Stimulated activated naive CD8-positive, alpha-beta T cell treated with anti-CD3 and anti-CD28 coated beads, Interleukin-15, Interleukin-2, amounts not matched to agents 100 ng/mL and 50 ng/mL, for 24 hours (primary cell): ENCODE data around the gene TBRG4.
"Not testable (repeated sequence)": the region's sequence is repeated elsewhere in the genome, so short reads cannot be mapped to it uniquely, and the experiment has no call there.

Experiments used
- H3K27ac Mint-ChIP-seq: one replicate; pipeline ENCODE4 v1.8.0; 2021; ENCODE audit warnings: mild to moderate bottlenecking, mixed read lengths
- H3K27me3 Mint-ChIP-seq: one replicate; pipeline ENCODE4 v1.8.0; 2021; ENCODE audit warnings: mixed read lengths
- H3K36me3 Mint-ChIP-seq: one replicate; pipeline ENCODE4 v1.8.0; 2021; ENCODE audit warnings: low read depth, mixed read lengths
- H3K4me1 Mint-ChIP-seq: one replicate; pipeline ENCODE4 v1.8.0; 2021; ENCODE audit warnings: low read depth, mixed read lengths
- H3K4me3 Mint-ChIP-seq: one replicate; pipeline ENCODE4 v1.8.0; 2021; ENCODE audit warnings: mild to moderate bottlenecking, mixed read lengths
- H3K9me3 Mint-ChIP-seq: one replicate; pipeline ENCODE4 v1.8.0; 2021; ENCODE audit warnings: mixed read lengths

Gene TBRG4

DNA sequence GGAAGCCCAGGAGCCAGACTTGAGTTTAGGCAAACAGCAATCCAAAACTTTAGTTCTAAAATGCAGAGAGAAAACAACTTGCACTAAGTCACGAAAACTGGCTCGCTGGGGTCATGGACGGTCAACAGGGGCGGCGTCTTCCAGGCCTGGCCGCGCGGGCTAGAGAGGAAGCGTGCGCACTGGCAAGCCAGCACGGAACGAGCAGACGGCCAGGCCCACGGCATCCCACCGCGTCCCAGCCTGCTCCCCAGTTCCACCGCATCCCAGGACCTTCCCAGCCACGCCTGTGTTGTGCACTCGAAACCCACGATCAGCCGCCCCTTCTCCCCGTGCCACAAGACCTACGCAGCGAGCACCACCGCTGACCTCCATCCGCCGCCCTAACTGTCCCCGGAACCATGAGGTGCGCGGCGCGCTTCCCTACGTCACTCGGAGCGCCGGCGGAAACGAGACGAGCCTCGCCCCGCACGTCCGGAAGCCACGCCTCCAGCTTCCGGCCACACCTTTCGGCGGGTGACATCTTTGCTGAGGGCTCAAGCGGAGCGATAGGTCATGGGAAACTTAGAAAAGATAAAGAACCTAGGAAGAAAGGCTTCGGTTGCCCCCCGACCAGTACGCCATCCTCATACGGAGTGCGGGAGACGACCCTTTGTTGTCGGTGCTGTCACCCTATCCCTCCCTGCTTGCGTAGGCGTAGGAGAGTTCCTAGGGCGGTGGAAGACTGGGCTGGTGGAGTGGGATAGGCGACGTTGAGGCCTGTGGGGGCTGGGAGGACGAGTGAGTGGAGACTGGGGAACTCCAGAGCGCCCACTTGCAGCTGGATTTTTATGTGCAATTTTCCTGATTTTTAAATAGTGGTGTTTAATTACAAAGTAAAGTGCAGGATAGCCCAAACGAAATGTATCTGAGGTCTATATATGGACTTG, at the start of gene TBRG4:
Gene TBRG4 (minus strand): TSS at position 400 of the 926 bp plus-strand sequence. CDS start 2,460 bp downstream, outside the sequence.
- Mint-ChIP-seq H3K4me1 (peaks cover 46% of the 10 kb centered on the region), H3K27me3 (no peaks in the 10 kb centered on the region), H3K9me3 (no peaks in the 10 kb centered on the region), H3K27ac (peak within 1 kb of the TSS; percentile 98), H3K4me3 (peak within 1 kb of the TSS; percentile 96), H3K36me3 (peaks cover 43% of the 10 kb centered on the region)

DNA sequence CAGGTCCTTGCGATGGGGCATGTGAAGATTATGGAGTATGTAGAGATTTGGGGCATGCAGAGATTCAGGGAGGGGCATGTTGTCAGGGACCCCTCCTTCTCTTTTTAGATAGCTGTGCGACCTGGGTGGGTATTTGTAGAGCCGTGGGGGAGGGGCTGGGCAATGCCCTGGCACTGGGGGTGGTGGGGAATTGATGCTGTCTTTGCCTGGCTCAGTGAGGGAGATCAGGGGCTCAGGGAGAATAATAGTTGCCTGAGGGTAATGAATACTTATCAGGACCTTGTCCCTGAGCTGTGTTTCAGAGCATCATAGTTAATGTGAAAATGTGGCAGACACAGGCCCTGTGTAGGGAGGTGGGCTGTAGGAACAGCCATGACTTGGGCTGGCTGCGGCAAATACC, 49.6 kb upstream of the TBRG4 start:
- Mint-ChIP-seq H3K9me3 (no peaks in the 10 kb centered on the region), H3K27ac (no peak overlapping the region), H3K4me1 (peaks cover 4% of the 10 kb centered on the region), H3K4me3 (no peak overlapping the region), H3K27me3 (peaks cover 27% of the 10 kb centered on the region), H3K36me3 (no peaks in the 10 kb centered on the region)

DNA sequence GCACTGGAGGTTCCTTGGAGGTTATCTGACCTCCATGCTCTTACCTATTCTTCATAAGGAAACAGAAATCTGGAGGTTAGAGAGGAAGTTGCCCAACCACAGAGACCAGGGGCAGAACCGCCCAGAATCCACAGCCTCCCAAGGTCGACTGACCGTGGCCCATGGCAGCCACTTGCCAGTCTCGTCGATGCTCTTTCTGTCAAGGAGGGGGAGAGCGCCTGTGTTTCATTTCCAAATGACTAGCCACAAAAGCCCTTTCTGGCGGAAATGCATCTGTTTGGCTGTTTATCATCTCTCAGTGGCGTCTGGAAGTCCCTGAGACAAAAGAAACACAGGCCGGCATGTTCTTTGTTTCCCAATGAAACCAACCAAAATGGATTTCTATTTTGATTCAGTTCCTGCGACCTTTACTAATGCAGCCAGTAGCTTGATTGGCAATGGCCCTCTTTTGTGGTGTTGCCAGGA, 49.0 kb upstream of the TBRG4 start:
- peaks cover 27% of the 10 kb centered on the region for H3K27me3 Mint-ChIP-seq
- no peaks in the 10 kb centered on the region for H3K9me3 Mint-ChIP-seq
- peaks cover 4% of the 10 kb centered on the region for H3K4me1 Mint-ChIP-seq
- no peak overlapping the region for H3K4me3 Mint-ChIP-seq
- H3K36me3 Mint-ChIP-seq: no peaks in the 10 kb centered on the region
- no peak overlapping the region for H3K27ac Mint-ChIP-seq

DNA sequence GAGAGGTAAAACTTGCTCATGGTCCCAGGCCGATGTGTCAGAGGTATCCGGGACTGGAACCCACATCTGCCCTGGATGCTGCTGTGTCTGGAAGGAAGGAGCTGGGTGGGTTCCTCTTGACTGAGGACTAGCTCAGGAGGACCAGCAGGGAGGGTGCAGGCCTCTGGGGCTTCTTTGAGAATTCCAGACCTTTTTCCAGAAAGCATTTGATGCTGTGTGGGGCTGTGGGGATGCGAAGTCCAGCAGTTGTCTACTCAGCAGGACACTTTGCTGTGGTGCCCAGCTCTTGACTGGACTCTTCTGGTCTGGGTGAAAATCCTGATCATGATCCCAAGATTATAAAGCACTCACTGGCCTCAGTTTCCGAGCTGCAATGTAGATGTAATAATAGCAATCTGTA, 47.8 kb upstream of the TBRG4 start:
- Mint-ChIP-seq H3K4me1 (peaks cover 4% of the 10 kb centered on the region), H3K9me3 (no peaks in the 10 kb centered on the region), H3K36me3 (no peaks in the 10 kb centered on the region), H3K27me3 (peaks cover 27% of the 10 kb centered on the region), H3K4me3 (no peak overlapping the region), H3K27ac (no peak overlapping the region)

DNA sequence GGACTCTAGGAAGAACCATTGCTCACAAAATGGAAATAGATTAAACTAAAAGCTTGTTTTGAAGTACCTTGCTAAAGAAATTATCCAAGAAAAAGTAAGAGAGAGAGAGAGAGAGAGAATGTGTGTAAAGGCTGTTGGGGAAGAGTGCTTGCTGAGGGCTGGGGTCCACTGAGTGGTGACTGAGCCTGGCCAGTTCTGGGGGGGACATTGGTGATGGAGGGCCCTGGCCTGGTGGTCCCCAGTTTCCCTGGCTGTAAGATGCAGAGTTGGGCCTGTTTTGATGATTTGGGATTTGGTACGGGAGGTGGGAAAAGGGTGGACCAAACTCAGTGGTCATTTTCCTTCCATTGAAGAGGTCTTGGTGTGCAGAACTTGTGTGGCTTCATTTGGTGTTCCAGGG, 47.0 kb upstream of the TBRG4 start:
- Mint-ChIP-seq H3K9me3 (no peaks in the 10 kb centered on the region), H3K27me3 (peaks cover 27% of the 10 kb centered on the region), H3K4me3 (no peak overlapping the region), H3K36me3 (no peaks in the 10 kb centered on the region), H3K27ac (no peak overlapping the region), H3K4me1 (peaks cover 4% of the 10 kb centered on the region)

DNA sequence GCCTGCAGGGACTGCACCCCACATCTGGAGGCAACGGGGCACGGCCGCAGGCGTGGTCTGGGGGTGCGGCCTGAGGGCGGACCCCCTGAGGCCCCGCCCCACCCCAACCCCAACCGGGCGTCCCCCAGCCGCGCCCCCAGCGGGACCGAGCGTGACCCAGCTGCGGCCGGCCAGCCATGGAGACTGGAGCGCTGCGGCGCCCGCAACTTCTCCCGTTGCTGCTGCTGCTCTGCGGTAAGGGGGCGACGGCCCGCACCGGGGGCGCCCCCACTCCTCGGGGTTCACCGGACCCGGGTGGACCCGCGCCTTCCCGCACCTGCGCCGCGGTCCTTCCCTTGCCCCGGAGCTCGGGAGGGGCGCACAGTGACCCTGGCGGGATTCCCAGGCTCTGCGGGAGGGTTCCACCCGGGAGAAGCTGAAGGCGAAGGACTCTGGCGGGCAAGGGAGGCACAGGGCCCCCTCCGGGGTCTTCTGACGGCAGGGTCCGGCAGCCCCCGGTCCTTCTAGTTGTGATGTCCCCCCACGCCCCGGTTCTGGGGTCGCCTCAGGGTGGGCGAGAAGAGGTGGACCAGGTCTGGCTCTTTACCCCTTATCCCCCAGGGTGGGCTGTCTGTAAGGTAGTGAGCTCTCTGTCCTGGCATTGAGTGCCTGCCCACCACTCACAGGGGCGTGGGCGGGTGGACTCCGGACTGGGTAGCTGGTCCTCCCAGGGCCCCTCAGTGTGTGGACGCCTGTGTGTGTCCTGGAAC, 46.3 kb upstream of the TBRG4 start, which contains the start of gene RAMP3:
Gene RAMP3 (plus strand): TSS at position 139 of the 749 bp plus-strand sequence. CDS start 38 bp downstream, at position 177.
- Mint-ChIP-seq H3K27me3 (peaks cover 27% of the 10 kb centered on the region), H3K4me1 (peaks cover 4% of the 10 kb centered on the region), H3K36me3 (no peaks in the 10 kb centered on the region), H3K27ac (peak within 1 kb of the TSS; percentile 23), H3K4me3 (no peak within 1 kb of the TSS), H3K9me3 (no peaks in the 10 kb centered on the region)

DNA sequence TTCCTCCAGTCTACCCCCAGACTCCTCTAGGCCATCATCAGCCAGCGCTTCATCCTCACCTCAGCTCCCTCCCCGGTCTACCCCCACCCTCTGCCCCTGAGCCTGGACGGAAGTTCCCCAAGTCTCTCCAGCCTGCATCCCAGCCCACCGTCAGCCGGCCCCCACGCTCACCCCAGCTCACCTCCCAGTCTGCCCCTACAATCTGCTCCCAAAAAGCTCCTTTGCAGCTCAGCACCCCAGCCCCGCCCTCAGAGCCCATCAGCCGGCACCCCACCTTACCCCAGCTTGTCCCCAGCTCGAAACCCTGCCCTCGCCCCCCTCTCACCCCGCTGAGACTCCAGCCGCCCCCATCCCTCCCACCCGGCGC, 45.8 kb upstream of the TBRG4 start:
- Mint-ChIP-seq H3K36me3 (no peaks in the 10 kb centered on the region), H3K9me3 (no peaks in the 10 kb centered on the region), H3K27me3 (peaks cover 27% of the 10 kb centered on the region), H3K4me1 (peaks cover 4% of the 10 kb centered on the region), H3K4me3 (no peak overlapping the region), H3K27ac (peak overlapping the region; percentile 23)

DNA sequence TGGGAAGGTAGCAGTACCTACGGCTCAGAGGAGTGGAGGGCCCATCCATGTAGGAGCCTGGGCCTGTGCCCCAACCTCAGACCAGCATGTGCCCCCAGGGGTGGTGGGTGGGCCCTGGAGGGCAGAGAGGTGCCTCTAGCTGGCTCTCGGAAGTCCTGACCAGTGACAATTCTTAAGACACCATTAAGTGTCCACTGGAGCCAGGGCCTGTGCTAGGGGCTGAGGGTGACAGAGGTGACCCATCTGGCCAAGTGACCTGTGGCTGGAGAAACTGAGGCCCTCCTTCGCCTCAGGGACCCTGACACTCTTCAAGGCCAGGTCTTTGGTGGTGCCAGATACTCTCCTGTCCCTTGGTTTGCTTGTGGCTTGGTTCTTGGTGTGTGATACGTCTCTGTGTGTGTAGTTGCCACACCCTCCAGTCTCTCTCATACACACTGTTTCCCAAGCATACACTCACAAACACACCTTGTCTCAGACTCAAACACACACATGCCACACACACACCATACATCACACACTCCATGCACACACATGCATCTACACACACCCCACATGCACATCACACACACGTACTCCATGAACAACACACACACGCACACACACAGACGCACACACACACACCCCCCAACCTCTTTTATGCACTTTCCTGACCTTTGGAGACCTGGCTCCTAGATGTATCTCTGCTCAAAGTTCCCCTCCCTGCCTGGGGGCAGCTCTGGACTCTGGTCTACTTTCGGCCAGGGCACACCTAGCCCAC, 45.2 kb upstream of the TBRG4 start:
- Mint-ChIP-seq H3K9me3 (no peaks in the 10 kb centered on the region), H3K27me3 (peaks cover 27% of the 10 kb centered on the region), H3K36me3 (no peaks in the 10 kb centered on the region), H3K4me3 (no peak overlapping the region), H3K27ac (peak overlapping the region; percentile 23), H3K4me1 (peaks cover 4% of the 10 kb centered on the region)

DNA sequence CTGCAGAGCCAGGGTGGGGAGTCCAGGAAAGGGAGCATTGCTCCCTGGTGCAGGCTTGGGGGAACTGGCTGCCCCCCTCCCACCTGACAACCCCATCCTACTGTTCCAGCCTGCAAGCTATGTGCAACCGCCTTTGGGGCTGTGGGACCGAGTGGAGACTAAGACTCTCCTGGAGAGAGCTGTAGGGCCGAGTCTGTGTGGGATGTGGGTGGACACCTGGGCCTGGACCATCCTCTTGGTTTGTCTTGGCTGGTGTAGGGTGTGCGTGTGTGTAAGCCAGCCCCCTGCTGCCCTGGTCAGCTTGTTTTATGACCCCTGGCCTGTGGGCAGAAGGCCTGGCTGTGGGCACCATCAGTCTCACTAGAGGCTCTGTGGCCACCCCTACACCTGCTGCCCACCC, 44.4 kb upstream of the TBRG4 start:
- peaks cover 4% of the 10 kb centered on the region for H3K4me1 Mint-ChIP-seq
- H3K4me3 Mint-ChIP-seq: no peak overlapping the region
- no peak overlapping the region for H3K27ac Mint-ChIP-seq

DNA sequence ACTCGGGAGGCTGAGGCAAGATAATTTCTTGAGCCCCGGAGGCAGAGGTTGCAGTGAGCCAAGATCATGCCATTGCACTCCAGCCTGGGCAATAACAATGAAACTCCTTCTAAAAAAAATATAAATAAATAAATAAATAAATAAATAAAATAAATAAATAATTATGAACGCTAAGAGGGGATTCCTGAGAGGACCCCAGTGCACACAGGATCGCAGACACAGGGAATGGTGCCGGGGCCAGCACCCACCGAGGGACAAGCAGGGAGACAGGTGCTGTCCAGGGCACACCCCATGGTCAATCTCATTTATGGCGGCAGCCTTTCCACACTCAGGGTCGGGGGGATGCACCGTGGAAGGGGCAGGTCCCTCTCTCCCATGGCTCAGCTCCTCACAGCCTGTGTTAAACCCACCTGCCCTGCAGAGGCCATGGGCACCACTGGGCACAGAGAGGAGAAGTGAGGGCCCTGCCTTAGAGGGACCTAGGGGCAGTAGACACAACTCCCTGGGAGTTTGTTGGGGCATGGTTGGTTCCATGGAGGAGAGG, 43.9 kb upstream of the TBRG4 start:
- peaks cover 4% of the 10 kb centered on the region for H3K4me1 Mint-ChIP-seq
- H3K27ac Mint-ChIP-seq: no peak overlapping the region
- no peaks in the 10 kb centered on the region for H3K36me3 Mint-ChIP-seq
- H3K4me3 Mint-ChIP-seq: no peak overlapping the region
- H3K9me3 Mint-ChIP-seq: no peaks in the 10 kb centered on the region
- H3K27me3 Mint-ChIP-seq: peaks cover 27% of the 10 kb centered on the region

More for the DNA sequence above, 44.4 kb upstream of the TBRG4 start:
- no peaks in the 10 kb centered on the region for H3K9me3 Mint-ChIP-seq
- H3K36me3 Mint-ChIP-seq: no peaks in the 10 kb centered on the region
- H3K27me3 Mint-ChIP-seq: peaks cover 27% of the 10 kb centered on the region

DNA sequence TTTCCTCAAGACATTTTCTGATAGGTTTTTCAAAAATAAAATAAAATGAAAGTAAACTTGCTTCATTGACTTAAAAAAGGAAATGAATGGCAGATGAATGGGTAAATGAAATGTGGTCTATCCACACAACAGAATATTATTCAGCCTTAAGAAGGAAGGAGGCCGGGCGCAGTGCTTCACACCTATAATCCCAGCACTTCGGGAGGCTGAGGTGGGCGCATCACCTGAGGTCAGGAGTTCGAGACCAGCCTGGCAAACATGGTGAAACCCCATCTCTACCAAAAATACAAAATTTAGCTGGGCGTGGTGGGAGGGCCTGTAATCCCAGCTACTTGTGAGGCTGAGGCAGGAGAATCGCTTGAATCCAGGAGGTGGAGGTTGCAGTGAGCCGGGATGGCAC, 42.4 kb upstream of the TBRG4 start:
- not testable (repeated sequence) for H3K27ac Mint-ChIP-seq, H3K4me3 Mint-ChIP-seq, H3K9me3 Mint-ChIP-seq, H3K36me3 Mint-ChIP-seq, H3K4me1 Mint-ChIP-seq
- peaks cover 18% of the 10 kb centered on the region for H3K27me3 Mint-ChIP-seq

DNA sequence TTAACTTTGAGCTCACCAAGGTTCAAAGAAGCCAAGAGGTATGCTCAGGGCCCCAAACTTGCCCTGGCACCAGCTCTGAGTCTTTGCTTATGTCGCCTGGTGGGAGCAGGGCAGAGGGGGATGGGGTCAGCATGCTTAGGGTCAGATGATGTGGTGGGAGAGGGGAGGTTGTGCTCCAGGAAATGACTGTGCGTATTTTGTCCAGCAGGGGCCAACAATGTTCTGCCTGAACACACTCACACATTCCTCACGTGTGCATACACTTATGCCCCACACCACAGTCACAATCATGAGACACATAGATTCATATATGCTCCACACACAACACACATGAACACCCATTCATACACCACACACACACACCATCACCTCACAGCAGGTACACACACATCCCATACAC, 41.7 kb upstream of the TBRG4 start:
- Mint-ChIP-seq H3K27ac (no peak overlapping the region), H3K4me3 (no peak overlapping the region), H3K36me3 (no peaks in the 10 kb centered on the region), H3K9me3 (no peaks in the 10 kb centered on the region), H3K4me1 (peaks cover 4% of the 10 kb centered on the region), H3K27me3 (peaks cover 15% of the 10 kb centered on the region)

DNA sequence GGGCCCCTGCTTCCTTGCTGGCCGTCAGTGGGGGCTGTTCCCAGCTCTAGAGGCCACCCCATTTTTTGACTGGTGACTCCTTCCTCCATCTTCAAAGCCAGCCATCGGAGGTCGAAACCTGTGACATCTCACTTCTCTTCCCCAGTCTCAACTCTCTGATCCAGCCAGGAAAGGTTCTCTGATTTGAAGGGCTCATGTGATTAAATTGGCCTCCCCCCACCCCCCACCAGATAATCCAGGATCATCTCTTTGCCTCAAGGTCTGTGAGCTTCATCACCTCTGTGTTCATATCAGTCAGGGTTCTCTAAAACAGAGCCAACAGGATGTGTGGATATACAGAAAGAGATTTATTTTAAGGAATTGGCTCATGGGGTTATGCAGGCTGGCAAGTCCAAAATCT, 40.5 kb upstream of the TBRG4 start:
- Mint-ChIP-seq H3K27ac (no peak overlapping the region), H3K4me3 (no peak overlapping the region), H3K36me3 (no peaks in the 10 kb centered on the region), H3K4me1 (peaks cover 3% of the 10 kb centered on the region), H3K9me3 (no peaks in the 10 kb centered on the region), H3K27me3 (peaks cover 15% of the 10 kb centered on the region)

DNA sequence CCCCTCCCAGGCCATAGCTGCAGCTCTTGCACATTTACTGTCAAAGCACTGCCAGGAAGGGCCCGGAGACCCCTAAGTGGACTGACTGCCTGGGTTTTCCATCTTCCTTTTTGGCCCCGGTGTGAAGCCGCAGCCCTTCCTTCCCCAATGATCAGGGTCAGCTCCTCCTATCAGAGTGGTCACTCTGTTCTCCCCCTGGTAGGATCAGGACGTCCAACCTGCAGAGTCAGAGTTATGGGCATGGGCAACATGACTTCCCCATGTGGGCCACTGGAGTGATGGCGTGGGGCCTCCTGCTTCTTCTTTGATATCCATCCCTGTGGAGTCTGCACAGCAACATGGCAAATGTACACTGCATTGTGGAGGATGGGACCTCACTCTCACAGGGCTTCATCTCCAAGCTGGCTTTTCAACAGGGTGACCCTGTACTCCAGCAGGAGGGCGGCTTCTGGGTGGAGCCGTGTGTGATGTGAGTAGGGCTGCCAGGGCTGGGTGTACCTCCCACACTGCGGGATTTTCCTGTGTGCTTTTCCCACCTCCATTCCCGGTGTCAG, 39.7 kb upstream of the TBRG4 start:
- no peaks in the 10 kb centered on the region for H3K9me3 Mint-ChIP-seq
- no peaks in the 10 kb centered on the region for H3K36me3 Mint-ChIP-seq
- H3K27ac Mint-ChIP-seq: no peak overlapping the region
- H3K4me1 Mint-ChIP-seq: no peaks in the 10 kb centered on the region
- H3K27me3 Mint-ChIP-seq: peaks cover 7% of the 10 kb centered on the region
- H3K4me3 Mint-ChIP-seq: no peak overlapping the region
